Posterior vena cava (tissue), 2 donors: ENCODE results near the gene GLI3. TPM values are rescaled to one million over a fixed set of nuclear protein-coding genes. Genes with fewer than 3 reads are reported as not detected.

Source experiments
- DNase-seq: peaks from one replicate; pipeline ENCODE4 v3.0.0-alpha.2; 2020; ENCODE audit warnings: low spot score
- intact Hi-C, 2 donors: fragments of 100-400 bp; cut with DNase I; formaldehyde crosslinking; loops; one replicate each; pipeline versions ENCODE4 v1.14.1 to v1.14.2; 2022 to 2023
- total RNA-seq, 2 donors: library from RNA; stranded (reverse); fragmentation: NEBNext Ultra II Directional; extraction: Animal tissue kit (Norgen Biotek cat#: 25700); gene quantifications; one replicate each; pipeline ENCODE4 v1.2.1, GENCODE V29; 2021
- donor health status: DM: yes; HTN: yes; CAD: no.
- donor health status: DM: yes; HTN: yes; CAD: no.

GLI3 gene
- total RNA-seq, 2 donors from 2014 or later, result 24.8 to 27.2 TPM

DNA sequence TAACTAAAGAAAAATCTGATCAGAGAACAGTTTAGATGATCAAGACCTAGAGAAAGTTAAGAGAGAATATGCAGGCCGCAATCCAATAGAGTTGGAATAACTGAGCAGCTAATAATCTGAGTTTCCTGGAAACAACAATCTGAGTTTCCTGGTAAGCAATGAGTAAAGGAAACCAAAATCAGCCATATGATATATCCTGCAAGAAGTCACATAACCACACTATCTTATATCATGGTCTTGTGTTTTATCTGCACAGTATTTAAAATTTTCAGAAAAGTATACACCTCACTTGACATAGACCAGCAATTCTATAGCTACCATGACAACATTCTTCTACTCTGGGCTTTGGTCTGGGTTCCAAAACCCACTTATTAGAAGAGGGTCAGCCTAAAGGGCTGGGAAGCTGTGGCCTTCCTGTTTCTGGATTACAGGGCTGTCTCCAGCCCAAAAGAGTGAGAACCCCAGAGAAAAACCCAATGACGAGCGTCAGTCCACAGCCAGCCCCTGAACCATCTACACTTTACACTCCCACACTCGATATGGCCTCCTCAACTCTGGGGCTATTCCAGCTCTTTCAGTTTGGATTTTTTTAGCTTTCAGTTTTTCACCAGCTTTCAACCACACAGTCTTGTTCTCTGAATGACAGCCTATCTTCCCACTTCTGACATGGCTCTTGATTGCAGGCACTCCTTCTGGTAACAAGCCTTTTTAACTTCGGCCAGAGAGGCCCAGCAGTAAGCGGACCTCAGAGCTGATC is 110.4 kb downstream of the GLI3 start:
- intact Hi-C loops, result no loop called here
- DNase-seq, result no peak

DNA sequence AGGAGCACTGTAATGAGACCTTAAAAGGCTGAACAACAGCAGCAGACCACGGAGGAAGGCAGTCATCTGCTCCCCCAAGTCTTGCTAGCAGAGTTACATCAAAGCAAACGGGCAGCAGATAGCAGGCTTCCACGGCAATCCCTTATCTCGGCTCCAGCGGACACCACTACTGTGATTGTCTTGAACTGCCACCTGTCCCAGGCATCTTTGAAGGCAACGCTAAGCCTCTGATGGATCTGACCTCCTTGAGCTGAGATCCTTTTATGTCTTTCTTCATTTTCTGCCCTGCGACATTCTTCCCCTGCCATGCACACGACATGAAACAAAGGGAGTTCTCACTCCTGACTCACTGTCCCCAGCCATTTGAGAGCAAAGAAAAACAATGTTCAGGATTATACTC is 111.7 kb downstream of the GLI3 start:
- intact Hi-C loops, result no loop called here
- DNase-seq, result no peak

DNA sequence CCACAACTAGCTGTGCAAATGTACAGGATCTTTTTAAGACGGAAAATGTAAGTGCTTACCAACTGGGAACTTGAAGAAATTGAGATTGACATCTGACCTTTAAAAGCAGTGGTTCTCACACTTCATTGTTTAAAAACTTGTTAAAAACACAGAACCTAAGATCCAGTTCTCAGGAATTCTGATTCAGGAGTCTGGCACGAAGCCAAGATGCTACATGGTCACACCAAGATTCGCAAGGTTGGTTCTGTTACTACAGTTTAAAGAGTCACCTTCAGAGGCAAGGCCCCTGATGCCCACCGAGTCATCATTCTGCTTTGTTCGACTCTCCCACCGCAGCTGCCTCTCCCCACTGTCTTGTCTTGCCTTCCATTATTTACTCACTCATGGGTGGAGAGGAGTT is 113.3 kb downstream of the GLI3 start:
- intact Hi-C loops, result no loop called here
- DNase-seq, result no peak

DNA sequence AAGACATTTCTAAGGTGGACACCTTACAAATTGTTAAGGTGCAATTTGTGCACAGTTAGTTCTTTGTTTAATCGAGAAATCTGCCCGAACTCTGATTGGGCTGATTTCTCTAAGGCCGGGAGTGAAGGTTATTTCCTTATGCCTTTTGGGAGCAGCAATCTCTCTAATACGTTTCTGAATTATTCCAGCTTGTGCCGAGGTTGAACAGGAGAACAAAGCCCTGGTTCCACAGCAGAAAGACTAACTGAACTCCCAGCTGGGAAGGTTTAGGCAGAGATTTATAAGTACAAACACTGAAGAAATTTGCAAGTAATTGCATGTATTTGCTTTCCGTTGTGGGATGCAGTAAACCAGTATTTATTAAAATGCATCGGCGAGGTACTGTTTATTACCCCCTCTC is 116.8 kb downstream of the GLI3 start:
- DNase-seq, result no peak
- intact Hi-C loops, result no loop called here

DNA sequence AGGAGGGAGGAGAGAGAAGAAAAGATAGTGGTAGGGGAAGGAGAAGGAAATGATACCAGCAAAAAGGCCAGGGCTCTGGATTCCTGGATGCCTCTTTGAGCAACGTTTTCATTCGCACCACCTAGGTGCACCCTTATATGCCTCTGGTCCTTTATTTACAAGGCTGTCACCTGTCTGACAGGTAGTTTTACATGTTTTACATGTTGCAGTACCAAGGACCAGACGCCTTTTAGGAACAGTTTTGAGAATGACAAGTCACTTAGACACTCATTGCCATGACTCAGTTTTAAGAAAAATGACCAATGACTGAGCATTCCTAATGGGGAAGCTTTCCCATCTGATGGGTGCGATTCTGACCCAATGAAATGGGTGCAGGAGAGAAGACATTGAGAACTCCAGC is 119.8 kb downstream of the GLI3 start:
- DNase-seq, result no peak
- intact Hi-C loops, result no loop called here

DNA sequence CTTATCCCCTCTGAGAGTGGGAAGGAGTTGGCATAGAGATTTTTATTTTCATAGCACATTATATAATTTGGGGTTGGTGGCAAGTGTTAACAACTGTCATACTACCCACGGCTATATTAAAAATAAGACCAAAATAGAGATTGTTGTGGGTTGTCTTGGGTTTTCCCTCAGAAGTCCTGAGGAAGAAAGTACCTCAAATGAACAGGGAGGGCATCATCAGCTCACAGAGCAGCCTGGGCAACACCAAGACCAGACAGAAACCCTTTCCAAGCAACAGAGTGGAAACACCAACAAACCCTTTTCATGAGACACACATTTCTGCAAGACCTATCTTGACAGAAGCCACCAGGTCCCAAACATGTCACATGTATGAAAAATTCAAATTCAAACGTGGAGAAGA is 121.2 kb downstream of the GLI3 start:
- intact Hi-C loops, result no loop called here
- no peak for DNase-seq

DNA sequence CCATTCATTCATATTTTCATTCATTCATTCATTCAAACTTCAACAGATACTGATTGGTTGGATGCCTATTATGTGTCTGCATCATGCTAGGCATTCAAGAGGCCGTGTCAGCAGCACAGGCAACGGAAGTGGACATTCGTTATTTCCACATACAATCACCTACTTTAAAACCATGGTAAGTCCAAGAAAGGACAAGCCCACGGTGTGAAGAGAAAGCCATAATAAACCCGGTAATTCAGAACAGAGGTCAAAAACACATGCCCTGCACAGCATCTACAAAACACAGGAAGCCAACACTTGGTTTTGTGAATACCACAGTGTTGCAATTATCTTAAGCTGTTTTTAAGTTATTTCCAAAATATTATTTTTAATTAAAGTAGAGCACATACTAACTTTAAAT is 126.7 kb downstream of the GLI3 start:
- no peak for DNase-seq
- intact Hi-C loops, result no loop called here

DNA sequence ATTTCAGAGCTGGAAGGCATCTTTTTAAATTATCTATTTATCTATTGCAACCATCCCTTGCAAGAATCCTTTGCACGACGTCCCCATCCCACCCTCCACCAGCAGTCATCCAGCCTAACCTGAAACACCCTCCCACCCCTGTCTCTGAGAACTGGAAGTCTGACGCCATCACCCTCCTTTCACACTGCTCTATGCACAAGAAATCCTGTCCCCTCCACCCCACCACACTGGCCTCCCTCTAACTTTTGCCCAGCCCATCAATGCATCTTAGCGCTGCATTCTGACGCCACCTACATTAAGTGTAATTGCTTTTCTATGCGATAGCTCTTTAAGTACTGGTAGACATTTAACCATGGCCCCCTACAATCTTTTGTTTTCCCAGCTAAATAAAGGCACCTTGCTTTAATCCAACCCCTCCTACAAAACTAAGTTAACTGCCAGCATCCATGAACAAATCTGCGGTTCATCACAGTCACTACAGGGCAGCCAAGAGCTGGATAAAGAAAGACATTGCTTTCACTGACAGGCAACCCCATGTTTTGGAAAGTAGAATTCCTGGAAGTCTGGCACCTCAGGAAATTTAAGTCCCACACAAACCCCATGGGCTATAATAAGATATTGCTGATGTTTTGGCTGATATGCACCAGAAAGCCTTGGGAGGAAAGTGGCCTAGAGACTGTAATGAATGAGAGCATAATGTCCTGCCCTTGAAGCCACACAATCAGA is 128.0 kb downstream of the GLI3 start:
- intact Hi-C loops, result no loop called here
- no peak for DNase-seq

DNA sequence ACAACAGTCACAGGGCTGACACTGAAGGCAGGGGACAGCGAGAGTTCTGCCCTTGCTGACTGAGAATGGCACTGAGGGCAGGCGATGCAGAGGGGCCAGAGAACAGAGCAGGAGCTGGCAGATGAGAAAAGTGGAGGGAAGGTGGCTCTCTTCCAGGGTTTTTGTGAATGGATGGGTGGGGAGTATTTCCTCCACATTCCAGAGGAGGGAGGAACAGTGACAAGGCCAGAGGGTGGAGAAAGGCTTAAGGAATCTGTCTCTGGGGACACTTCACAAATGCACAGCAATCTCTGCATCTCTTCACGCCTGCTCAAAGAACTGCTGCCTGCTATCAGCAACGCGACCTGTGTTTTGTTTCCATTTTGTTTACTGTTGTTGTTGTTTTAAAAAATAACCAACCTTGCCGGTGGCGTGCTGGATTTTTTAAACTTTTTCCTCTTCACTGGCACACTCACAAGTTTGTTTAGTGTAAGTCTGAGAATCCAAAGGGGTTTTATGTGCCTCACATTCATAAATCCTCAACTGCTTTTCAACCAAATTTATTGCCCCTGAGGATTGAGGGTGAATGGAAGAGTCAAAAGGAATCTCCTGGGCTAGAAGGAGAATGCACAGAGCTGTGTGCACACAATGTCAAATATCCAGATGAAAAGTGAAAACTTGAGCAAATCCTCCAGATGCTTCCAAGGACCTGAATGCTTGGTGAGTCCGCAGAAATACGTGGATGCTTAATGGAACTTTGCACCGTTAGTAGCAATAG is 129.3 kb downstream of the GLI3 start:
- DNase-seq, result no peak
- intact Hi-C loops, result no loop called here

DNA sequence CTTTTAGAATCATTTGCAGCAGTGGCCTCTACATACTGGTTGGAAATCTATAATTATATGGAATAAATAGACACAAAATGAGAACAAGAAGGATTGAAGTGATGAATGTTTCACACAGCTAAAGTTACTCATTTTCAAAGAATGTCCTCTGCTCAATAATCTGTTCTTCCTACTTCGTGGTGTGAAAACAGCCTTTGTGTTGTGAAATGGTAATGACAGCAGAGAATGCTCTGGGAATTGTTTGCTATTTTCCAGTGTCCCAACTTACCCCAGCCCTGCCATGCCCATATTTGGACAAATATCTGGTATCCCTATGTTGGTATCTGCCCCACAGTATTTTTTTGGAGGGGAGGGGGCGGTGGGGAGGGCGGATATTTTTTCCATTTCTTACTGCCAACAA is 130.4 kb downstream of the GLI3 start:
- intact Hi-C loops, result no loop called here
- DNase-seq, result no peak

DNA sequence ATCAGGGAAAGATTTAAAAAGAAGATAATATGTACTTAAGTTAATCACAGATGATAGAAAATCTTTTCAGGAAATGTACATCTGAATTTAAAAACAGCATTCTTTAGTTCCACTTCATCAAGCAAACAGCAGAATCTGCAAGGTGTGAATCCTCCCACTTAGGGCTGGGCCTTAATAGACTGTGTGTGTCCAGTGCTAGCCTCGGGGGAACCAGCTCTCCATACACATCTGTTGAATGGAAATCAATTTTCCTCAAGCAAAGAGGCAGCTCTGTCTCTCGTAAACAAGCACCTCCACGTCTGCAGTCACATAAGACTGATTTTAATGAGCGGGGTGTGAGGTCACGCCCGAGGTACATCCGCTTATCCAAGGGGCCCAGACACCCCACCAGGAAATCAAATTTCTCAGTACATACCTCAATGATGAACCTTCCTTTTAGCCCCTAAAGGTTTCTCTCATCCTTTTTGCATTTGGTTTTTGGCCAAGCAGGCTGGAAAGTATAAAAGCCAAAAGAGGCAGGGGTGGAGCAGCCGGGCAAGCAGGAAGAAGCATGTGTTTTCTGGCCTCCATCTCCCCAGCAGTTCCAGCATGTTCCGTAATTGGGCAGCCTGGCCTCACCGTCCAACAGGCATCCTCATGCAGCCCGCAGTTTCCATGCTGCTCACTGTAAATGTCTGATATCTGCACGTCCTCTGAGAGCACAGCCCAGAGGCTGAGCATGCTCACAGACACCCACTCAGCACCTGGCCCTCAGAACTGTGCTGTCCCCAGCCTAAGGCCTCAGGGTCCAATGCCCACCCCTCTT is 131.3 kb downstream of the GLI3 start:
- intact Hi-C loops, result no loop called here
- DNase-seq, result no peak

DNA sequence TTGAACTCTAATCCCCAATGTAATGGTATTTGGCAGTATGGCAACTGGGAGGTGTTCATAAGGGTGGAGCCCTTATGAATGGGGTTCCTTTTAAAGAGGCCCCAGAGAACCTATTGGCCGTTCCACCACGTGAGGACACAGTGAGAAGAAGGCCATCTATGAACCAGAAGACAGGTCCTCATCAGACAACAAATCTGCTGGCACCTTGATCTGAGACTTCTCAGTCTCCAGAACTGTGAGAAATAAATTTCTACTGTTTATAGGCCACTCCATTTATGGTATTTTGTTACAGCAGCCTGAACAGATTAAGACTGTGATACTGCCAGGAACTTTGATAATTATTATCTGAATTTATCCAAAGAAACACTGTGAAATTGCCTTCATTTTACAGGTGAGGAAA is 132.3 kb downstream of the GLI3 start:
- DNase-seq, result no peak
- intact Hi-C loops, result no loop called here

DNA sequence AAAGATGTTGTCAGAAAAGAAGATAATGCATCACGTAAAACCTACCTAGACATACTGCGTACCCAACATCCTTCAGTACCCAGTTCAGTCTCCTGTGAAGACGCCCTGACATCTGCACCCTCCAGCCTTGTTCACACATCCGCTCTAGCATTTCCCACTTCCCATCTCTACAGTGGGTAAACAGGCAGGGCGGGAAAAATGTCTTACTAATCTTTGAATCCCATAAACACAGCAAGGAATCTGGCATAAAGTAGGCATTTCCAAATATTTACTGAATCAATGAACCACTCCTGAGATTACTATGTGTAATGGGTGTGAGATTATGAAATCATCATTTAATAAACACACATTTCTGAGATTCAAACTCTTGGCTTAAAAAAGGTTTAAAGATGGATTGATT is 132.8 kb downstream of the GLI3 start:
- DNase-seq, result no peak
- intact Hi-C loops, result no loop called here

DNA sequence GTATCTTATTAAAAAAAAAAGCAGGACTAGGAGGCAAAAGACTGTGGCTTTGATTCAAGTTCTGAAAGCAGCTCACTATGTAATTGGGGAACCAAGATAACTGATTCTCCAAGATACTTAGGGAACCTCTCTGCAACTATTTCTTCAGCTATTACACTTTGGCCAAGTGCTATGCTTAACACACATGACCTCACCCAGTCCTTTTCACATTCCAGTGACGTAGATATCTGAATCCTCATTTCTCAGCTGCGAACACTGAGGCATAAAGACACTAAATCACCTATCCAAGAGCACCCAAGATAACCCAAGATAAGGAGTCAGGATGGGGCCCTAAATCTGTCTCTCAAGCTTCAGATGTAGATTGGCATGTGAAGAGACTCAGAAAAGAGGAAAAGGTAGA is 133.6 kb downstream of the GLI3 start:
- intact Hi-C loops, result no loop called here
- no peak for DNase-seq

DNA sequence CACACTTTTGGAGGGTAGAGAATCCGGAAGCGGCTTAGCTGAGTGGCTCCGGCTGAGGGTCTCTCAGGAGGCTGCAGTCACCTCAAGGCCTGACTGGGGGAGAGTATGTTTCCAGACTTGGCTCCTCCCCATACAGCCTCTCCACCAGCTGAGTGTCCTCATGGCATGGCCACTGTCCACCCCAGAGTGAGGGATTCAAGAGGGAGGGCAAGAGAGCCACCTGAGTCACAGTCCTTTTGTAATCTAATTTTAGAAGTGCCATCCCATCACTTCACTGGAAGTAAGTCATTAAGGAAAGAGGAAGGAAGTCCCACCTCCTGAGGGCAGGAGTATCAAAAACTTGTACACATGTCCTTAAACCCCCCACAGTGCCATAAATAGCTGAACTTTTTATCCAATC is 134.0 kb downstream of the GLI3 start:
- intact Hi-C loops, result no loop called here
- DNase-seq, result no peak

DNA sequence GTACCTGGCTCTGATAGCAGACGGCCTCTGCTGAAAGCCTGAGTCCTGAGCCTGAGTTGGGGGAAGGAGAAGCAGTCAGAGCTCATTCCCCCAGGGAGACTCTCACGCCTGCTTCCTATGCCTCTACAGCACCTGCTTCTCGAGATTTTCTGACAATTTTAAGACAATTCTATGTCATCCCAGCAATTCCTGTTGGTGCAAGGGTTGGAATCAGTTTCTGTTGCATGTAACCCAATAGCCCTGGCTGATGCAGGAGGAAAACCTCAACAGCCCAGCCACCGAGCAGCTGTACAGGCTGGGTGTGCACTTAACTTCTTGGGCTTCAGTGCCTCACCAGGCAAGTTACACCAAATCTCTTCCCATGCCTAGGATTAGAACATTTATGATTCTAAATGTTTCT is 134.7 kb downstream of the GLI3 start:
- intact Hi-C loops, result no loop called here
- no peak for DNase-seq

DNA sequence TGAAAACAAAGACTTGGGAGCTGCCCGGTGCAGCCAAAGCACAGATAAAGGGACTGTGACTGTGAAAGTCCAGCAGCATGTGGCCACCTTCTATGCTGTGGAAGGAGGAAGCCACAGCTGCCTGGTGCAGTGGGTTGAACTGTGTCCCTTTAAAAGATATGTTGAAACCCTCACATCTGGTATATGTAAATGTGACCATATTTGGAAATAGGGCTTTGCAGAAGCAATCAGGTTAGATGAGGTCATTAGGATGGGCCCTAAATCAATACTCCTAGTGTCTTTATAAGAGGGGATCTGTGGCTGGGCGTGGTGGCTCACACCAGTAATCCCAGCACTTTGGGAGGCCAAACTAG is 136.9 kb downstream of the GLI3 start:
- intact Hi-C loops, result no loop called here
- DNase-seq, result no peak

DNA sequence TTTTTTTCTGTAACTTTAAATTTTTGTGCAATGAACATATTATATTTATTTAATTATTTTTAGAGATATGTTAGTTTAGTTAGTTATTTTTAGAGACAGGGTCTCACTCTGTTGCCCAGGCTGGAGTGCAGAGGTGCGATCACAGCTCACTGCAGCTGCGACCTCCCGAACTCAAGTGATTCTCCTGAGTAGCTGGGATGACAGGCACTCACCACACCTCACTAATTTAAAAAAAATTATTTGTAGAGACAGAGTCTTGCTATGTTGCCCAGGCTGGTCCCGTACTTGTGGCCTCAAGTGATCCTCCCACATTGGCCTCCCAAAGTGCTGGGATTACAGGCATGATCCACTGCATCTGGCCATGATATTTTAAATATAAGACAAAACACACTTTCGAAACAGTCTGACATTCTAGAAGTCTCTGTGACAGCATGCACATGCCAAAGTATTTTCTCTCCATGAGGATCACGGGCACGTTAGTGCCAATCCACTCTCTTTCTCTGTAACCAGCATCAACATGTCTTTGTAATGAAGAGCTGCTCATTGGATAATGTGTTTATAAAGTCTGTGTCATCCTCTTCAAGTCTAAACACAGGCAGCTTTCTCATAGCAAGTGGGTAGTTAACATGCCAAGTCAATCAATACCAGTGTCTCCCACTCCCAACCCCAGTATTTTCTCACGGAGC is 137.4 kb downstream of the GLI3 start:
- intact Hi-C loops, result no loop called here
- DNase-seq, result no peak

DNA sequence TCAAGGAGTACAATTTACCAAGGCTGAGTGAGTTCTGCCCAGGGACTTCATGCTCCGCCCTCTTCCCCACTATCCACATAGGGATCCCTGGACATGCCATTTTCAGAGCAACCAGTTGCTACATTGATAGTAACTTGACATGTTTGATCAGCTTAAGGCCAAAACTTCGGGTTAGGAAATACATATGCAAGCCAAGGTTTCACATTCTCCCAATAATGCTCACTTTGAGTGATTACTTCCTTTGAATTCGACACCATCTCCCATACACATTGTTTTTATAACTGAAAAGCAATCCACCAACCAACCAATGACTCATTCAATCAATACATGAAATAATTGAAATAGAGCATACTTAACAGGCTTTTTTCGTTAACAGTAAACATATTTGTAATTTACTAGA is 137.9 kb downstream of the GLI3 start:
- DNase-seq, result no peak
- intact Hi-C loops, result no loop called here
